NCI-H345 treated with DMSO at 0.1 percent for 48 hours (cell line): ENCODE data around the gene SLC7A6.

Source experiments
- DNase-seq: peaks from one replicate; lab custom pipeline; 2025; ENCODE audit not compliant: unreplicated experiment; lab: John Stamatoyannopoulos, UW

Gene SLC7A6

GRCh38 chr16:68339214-68339613 is 74.9 kb downstream of the SLC7A6 start:
- no peak for DNase-seq

- no peak for DNase-seq
Observed at GRCh38 chr16:68342620-68343019, 78.3 kb downstream of the SLC7A6 start.

GRCh38 chr16:68343137-68343536 is 78.8 kb downstream of the SLC7A6 start:
- DNase-seq: no peak

GRCh38 chr16:68344252-68344651 is 79.9 kb downstream of the SLC7A6 start:
- no peak for DNase-seq

- DNase-seq: no peak
Observed at GRCh38 chr16:68345351-68345810, 81.1 kb downstream of the SLC7A6 start.

GRCh38 chr16:68345958-68346635 is 81.8 kb downstream of the SLC7A6 start:
- no peak for DNase-seq

GRCh38 chr16:68346892-68347480 is 82.7 kb downstream of the SLC7A6 start:
- no peak for DNase-seq

GRCh38 chr16:68347605-68348004 is 83.3 kb downstream of the SLC7A6 start:
- DNase-seq: no peak

GRCh38 chr16:68348639-68349445 is 84.5 kb downstream of the SLC7A6 start:
- DNase-seq: no peak

- no peak for DNase-seq
Observed at GRCh38 chr16:68349838-68350410, 85.6 kb downstream of the SLC7A6 start.

- DNase-seq: no peak
Observed at GRCh38 chr16:68350813-68351350, 86.6 kb downstream of the SLC7A6 start.
